GM12801 (cell line): Measurements from ENCODE around the gene CASK.

Experiments used
- CTCF ChIP-seq: IDR thresholded peaks from one replicate; pipeline ENCODE4 v1.5.1; 2011; ENCODE audit warnings: control low read depth; ENCODE audit not compliant: insufficient read length; ENCODE audit errors: extremely low read depth

The CASK gene

GRCh38 chrX:41556958-41557357, 366.4 kb downstream of the CASK start:
- TF ChIP-seq CTCF = no peak

DNA sequence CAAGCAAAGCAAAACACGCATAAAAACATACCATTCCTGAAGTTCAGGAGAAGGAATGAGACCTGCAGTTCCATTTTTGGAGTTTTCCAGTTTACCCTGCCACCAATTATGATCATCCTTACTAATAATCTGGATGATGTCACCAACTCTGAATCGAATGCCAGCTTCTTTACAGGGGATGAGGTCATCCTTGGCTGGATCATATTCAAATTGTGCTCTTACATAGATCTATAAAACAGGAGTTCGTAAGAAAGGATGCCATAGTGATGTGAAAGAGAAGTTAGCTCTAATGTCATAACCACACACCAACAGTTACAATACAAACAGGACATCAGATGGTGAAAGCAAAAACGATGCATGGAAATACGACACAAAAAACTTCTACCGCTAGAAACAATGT, 369.7 kb downstream of the CASK start:
- TF ChIP-seq CTCF = no peak

GRCh38 chrX:41548411-41548810, 374.9 kb downstream of the CASK start:
- TF ChIP-seq CTCF = no peak

DNA sequence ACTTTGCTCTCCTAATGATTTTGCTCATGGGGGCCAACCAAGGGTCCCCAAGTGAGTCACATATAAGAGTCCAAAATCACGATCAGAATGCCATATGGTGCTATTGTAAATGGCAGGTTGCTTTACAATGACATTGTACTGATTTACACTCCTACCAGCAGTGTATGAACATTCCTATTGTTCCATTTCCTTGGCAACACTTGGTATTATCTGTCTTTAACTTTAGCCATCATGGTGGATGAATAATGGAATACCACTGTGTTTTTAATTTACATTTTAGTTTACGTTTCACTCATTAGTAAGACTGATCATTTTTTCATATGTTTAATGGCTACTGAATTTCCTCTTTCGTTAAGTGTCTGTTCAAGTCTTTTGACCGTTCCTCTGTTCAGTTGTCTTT, 379.7 kb downstream of the CASK start:
- no peak for TF ChIP-seq CTCF

DNA sequence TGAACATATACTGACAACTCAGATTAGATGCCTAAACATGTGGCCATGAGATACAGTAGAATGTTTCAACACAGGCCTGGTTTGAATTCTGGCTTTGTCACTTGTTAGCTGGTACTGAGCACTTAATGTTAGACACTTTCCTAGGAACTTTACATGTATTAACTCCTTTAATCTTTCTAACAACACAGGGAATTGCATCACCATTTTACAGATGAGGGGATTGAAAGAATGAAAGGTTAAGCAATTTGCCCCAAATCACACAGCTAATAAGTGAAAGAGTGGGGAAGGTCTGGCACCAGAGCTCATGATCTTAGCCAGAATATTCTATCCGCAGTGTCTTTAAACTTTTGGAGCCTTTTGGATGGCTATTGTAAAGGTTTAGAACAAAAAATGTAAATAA, 380.3 kb downstream of the CASK start:
- TF ChIP-seq CTCF = no peak

- TF ChIP-seq CTCF = no peak
Measured at GRCh38 chrX:41542536-41542935, 380.8 kb downstream of the CASK start.

- no peak for TF ChIP-seq CTCF
Measured at GRCh38 chrX:41542135-41542534, 381.2 kb downstream of the CASK start.

DNA sequence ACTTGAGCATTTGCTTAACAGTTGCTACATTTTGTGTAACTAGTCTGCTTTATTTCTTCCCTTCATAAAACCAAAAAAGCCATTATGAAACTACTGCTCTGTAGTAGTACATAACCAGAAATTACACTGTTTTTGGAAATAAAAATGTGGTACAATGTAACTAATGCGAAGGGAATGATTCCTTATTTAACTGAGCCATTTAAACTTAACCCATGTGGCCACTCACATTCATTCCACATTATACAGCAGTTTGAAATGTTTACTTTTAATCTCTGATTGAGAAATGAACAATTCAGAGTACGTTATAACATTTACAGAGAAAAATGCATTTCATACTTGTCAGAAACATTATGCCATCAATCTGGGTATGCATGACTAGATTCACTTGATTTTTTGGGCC, 382.0 kb downstream of the CASK start:
- no peak for TF ChIP-seq CTCF
